ENCODE measurements around the gene TRIM15. TPM values are rescaled to one million over a fixed set of nuclear protein-coding genes. Genes with fewer than 3 reads are reported as not detected.

Gene TRIM15
- total and polyA plus RNA-seq, 2 donors from 2014 or later = 2.2 to 7.1 TPM

DNA sequence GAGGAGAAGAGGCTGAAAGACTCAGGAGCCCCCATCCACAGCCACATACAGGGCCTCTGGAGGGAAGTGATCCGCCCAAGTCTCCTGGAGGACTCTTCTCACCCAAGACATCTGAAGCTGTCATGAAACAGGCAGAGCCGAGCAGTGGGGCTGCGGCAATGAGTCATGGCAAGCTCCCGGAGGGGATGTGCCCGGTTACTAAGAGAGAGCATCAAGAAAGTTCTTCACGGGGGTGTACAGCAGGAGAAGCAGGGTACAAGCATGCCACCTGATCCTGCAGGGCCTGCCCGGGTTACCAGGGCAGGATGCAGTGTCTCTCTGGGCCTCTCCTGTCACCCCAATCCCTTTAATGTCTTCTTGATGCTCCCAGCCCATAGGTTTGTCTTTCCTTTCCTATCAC, 28.7 kb downstream of the TRIM15 start:
- Histone ChIP-seq H3K4me1 (ENCODE audit: control insufficient read depth in 2 of 3, insufficient read depth in 2 of 3, low read depth in 1 of 3, low read length in 3 of 3) (no peaks in the 10 kb centered on the region), H3K27me3 (ENCODE audit: control insufficient read depth, insufficient read depth, low read length) (no peaks in the 10 kb centered on the region), H3K36me3 (ENCODE audit: control insufficient read depth in 2 of 3, insufficient read depth in 3 of 3, low read length in 3 of 3) (peaks cover 0 to 55% (median 34%) of the 10 kb centered on the region in 3 donors), H3K27ac (ENCODE audit: low read depth in 2 of 2, low read length in 2 of 2) (no peak overlapping the region), H3K9ac (ENCODE audit: low read length in 3 of 3) (no peak overlapping the region), H3K9me3 (ENCODE audit: control insufficient read depth in 2 of 3, insufficient read depth in 1 of 3, low read length in 3 of 3) (no peaks in the 10 kb centered on the region), H3K4me3 (ENCODE audit: low read length in 3 of 3) (no peak overlapping the region)
- DNase-seq = no peak
- no peak for FAIRE-seq
- TF ChIP-seq, protein P1, sequence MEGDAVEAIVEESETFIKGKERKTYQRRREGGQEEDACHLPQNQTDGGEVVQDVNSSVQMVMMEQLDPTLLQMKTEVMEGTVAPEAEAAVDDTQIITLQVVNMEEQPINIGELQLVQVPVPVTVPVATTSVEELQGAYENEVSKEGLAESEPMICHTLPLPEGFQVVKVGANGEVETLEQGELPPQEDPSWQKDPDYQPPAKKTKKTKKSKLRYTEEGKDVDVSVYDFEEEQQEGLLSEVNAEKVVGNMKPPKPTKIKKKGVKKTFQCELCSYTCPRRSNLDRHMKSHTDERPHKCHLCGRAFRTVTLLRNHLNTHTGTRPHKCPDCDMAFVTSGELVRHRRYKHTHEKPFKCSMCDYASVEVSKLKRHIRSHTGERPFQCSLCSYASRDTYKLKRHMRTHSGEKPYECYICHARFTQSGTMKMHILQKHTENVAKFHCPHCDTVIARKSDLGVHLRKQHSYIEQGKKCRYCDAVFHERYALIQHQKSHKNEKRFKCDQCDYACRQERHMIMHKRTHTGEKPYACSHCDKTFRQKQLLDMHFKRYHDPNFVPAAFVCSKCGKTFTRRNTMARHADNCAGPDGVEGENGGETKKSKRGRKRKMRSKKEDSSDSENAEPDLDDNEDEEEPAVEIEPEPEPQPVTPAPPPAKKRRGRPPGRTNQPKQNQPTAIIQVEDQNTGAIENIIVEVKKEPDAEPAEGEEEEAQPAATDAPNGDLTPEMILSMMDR (IDR thresholded peaks at IDR 0.05; ENCODE audit: borderline replicate concordance, extremely low read depth, insufficient read depth) = no peak
- intact Hi-C loops (cut with DNase I) = no loop called here

DNA sequence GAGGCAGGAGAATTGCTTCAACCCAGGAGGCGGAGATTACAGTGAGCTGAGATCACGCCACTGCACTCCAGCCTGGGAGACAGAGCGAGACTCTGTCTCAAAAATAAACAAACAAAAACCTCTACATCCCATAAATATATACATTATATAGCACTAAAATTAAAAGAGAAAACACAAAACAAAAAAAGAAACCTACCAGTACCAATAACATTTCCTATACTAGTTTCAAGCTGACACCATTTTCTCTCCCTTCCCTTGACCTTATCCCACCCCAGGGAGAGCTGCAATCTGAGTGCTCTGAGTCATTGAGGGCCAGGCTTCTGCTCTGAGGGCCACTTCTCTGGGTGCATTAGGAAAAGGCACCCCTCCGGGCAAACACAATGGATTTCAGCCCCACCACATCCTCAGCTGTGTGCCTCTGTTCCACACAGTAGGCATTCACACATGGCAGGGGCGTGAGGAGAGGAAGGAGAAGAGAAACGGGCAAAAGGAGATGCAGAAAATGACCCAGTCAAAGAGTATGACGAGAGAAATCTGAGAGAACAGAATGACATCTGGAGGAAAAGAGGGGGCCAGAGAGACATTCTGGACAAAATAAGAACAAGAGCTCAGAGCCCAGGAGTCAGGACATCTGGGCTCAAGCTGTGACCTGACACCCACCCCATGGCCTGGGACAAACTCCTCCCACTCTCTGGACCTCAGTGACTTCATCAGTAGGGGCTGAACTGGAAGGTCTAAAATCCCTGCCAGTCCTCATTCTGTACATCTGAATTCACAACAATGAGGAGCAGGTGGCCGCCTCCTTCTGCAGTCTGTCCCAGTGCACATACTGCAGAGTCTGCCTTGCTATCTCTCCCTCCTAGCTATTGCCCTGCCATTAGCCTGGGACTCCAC, 31.7 kb downstream of the TRIM15 start:
- no peak overlapping the region for H3K9ac ChIP-seq (ENCODE audit: low read length in 3 of 3)
- no peaks in the 10 kb centered on the region for H3K9me3 ChIP-seq (ENCODE audit: control insufficient read depth in 2 of 3, insufficient read depth in 1 of 3, low read length in 3 of 3)
- FAIRE-seq (no peak), DNase-seq (no peak)
- TF ChIP-seq, protein P1 (IDR thresholded peaks at IDR 0.05; ENCODE audit: borderline replicate concordance, extremely low read depth, insufficient read depth) = no peak
- intact Hi-C loops (cut with DNase I) = no loop called here
- no peak overlapping the region for H3K4me3 ChIP-seq (ENCODE audit: low read length in 3 of 3)
- no peaks in the 10 kb centered on the region for H3K4me1 ChIP-seq (ENCODE audit: control insufficient read depth in 2 of 3, insufficient read depth in 2 of 3, low read depth in 1 of 3, low read length in 3 of 3)
- no peaks in the 10 kb centered on the region for H3K27me3 ChIP-seq (ENCODE audit: control insufficient read depth, insufficient read depth, low read length)
- no peak overlapping the region for H3K27ac ChIP-seq (ENCODE audit: low read depth in 2 of 2, low read length in 2 of 2)
- H3K36me3 ChIP-seq (ENCODE audit: control insufficient read depth in 2 of 3, insufficient read depth in 3 of 3, low read length in 3 of 3) = peaks cover 3 to 54% (median 33%) of the 10 kb centered on the region in 3 donors

DNA sequence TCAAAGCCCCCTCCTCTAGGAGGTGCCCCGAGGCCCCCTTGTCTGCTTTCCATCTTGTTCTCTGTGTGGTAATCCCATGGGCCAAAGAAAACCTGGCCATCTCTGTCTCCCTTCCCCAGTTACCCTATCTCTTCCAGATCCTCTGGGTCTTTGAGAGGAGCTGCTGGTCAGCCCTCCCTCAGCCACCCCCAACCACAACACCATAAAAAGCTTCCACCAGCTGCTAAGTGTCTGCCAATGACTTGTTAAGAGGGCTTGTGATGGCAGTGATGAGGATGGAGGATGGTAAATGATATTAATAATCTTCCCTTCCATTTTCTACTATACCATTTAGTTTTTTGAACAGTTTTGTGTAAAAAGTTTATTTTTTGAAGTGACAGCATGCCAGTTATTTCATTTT, 32.6 kb downstream of the TRIM15 start:
- Histone ChIP-seq H3K27ac (ENCODE audit: low read depth in 2 of 2, low read length in 2 of 2) (no peak overlapping the region), H3K4me3 (ENCODE audit: low read length in 3 of 3) (no peak overlapping the region), H3K9ac (ENCODE audit: low read length in 3 of 3) (no peak overlapping the region), H3K36me3 (ENCODE audit: control insufficient read depth in 2 of 3, insufficient read depth in 3 of 3, low read length in 3 of 3) (peaks cover 3 to 50% (median 33%) of the 10 kb centered on the region in 3 donors), H3K9me3 (ENCODE audit: control insufficient read depth in 2 of 3, insufficient read depth in 1 of 3, low read length in 3 of 3) (no peaks in the 10 kb centered on the region), H3K27me3 (ENCODE audit: control insufficient read depth, insufficient read depth, low read length) (no peaks in the 10 kb centered on the region), H3K4me1 (ENCODE audit: control insufficient read depth in 2 of 3, insufficient read depth in 2 of 3, low read depth in 1 of 3, low read length in 3 of 3) (no peaks in the 10 kb centered on the region)
- TF ChIP-seq, protein P1 (IDR thresholded peaks at IDR 0.05; ENCODE audit: borderline replicate concordance, extremely low read depth, insufficient read depth) = no peak
- DNase-seq = no peak
- no peak for FAIRE-seq
- intact Hi-C loops (cut with DNase I) = no loop called here

Data from kidney (tissue), 14 donors.